GM18519 (cell line): ENCODE results near the gene M1AP.

Source experiments
- ATAC-seq: cut with Tn5 transposase; IDR thresholded peaks from one replicate; pipeline ENCODE4 v1.9.1; 2021; ENCODE audit warnings: mild to moderate bottlenecking, moderate library complexity; ENCODE audit not compliant: unreplicated experiment, low FRiP score

Gene M1AP

GRCh38 chr2:74551530-74551929, 96.6 kb downstream of the M1AP start:
- no peak for ATAC-seq

- ATAC-seq: no peak
Observed at GRCh38 chr2:74550231-74550630, 97.9 kb downstream of the M1AP start.

- no peak for ATAC-seq
Observed at GRCh38 chr2:74548900-74549826, 99.0 kb downstream of the M1AP start.

DNA sequence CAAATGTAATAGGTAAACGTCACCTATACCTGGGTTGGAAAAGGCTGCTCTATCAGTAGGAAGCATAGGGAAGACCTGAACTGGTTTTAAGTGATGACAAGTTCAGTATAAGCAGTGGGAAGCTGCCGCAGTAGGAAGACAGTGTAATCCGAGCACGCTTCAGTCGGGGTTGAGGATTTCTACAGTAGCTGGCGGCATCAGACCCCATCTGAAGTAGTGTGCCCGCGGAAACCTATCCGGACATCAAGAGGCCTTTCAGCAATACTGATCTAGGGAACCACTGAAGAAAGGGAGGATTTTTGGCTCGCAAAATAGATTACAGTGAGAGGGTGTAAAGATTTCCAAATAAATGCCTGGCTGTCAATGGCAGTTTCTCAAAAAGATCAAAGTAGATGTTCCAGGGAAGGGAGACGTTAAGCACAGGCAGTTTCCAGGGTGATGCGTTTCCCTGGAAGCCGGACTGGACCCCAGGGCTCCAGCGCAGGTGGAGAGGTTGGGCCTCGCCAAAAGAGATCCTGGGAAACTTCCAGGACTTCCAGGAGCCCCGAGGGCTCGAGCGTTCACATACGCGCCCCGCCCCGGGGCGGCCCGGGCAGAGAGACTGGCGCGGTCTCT, 99.7 kb downstream of the M1AP start:
- no peak for ATAC-seq

GRCh38 chr2:74546004-74546403, 102.1 kb downstream of the M1AP start:
- no peak for ATAC-seq

DNA sequence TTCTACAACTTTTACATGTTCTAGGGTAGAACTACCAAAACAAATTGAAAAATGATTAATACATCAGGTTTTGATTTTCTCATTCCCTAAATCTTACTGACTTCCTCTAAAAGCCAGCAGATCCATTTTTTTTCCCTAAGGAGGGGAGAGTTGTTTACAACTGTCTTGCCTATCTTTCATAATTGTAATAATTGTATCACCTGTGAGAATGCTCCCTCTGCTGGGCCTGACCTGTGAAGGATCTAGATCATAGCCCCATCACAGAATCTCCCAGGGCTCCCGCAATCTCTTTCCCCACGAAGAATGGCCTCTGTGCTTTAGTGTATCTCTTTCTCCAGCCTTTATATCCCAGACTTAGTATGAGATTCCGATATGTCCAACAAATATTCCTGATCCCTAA, 103.5 kb downstream of the M1AP start:
- no peak for ATAC-seq

DNA sequence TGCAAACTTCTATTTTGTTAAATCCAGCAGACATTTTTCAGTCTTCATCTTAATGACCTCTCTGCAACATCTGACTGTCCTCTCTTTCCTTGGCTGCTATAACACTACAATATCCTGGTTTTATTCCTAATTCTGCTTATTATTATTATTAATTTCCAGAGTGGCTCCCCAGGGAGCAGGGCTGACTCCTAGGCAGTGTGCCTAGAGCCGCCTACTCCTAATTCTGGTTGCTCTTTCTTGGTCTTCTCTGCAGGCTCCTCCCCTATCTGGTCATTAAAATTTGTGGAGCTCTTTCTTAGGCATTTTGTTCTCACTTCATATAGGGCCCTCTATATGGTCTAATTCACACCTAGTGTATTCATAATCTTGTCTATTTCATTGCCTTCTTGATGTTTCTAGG, 105.2 kb downstream of the M1AP start:
- no peak for ATAC-seq

GRCh38 chr2:74540291-74540690, 107.8 kb downstream of the M1AP start:
- no peak for ATAC-seq

- ATAC-seq: no peak
Observed at GRCh38 chr2:74538881-74539339, 109.2 kb downstream of the M1AP start.

- ATAC-seq: no peak
Observed at GRCh38 chr2:74537140-74537539, 111.0 kb downstream of the M1AP start.

- no peak for ATAC-seq
Observed at GRCh38 chr2:74536166-74536950, 111.8 kb downstream of the M1AP start.

DNA sequence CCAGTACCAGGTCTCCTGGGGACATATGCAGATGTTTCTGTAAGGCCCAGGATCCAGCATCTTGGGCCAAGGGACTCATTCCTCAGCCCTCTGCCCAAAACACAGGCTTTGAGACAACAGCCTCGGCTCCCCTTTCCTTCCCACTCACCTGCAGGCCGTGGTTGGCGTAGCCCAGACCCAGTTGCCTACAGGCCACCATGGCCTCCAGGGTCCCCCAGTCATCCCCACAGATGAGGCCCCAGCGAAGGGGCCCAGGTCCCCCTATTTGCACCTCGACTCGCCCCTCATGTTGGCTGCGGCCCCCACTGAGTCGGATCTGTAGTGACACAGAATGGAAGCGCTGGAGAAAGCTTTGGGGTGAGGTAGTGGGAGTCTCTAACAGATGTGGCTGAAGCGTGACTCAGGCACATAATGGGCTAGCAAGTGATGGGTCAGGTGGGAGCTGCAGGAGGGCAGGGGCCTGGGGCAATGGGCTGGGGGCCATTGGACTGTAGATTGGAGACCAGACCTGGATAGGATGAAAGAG, 112.6 kb downstream of the M1AP start:
- ATAC-seq: no peak

- ATAC-seq: no peak
Observed at GRCh38 chr2:74534411-74534810, 113.7 kb downstream of the M1AP start.

GRCh38 chr2:74533464-74533863, 114.7 kb downstream of the M1AP start:
- ATAC-seq: no peak

DNA sequence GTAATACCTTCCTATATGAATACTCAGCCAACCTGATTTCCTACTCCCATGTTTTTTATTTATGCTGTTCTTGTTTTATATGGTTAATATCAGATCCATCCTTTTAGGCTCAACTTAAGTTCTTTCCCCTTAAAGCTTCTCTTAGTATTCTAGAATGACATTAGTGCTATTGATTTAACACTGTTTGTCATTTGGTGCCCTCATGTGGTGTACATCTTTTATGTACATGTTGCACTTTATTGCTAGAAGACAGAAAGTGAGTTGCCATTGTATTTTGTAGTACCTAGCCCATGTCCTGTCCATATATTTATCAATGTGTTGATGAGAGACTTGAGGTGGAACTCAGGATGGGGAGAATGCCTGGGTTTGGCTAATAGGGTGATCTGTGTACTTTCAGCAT, 115.9 kb downstream of the M1AP start:
- no peak for ATAC-seq

- ATAC-seq: no peak
Observed at GRCh38 chr2:74531666-74532065, 116.5 kb downstream of the M1AP start.

GRCh38 chr2:74530239-74531187, 117.6 kb downstream of the M1AP start:
- no peak for ATAC-seq

DNA sequence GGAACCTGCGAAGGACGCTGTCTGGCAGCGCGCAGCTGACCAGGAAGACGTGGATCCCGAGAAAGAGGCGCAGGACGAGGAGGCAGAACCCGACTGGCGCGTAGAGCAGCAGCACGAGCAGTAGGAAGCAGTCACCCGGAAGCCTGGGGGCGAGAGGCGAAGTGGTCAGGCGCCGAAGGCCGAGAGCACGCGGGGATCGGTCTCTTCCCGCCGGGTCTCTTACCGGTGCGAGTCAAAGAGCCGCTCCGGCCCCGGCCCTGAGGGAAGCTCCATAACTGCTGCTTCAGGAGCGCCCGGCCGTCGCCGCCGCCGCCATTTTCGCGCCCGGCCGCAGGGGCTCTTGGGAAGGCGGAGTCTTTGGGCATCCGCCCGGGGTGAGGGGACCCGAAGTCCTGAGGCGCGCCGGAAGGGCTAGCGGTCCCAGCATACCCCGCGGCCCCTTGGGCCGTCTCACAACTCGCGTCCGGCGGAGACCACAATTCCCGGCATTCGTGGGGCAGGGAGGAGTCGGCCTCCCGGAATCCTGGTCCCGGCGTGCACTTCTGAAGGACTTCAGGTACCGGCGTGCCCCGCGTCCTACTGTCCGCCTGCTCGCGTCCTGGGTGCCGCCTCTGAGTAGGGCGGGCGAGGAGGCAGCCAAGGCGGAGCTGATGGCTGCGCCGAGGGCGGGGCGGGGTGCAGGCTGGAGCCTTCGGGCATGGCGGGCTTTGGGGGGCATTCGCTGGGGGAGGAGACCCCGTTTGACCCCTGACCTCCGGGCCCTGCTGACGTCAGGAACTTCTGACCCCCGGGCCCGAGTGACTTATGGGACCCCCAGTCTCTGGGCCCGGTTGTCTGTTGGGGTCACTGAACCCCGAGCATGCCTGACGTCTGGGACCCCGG, 118.5 kb downstream of the M1AP start, which contains the start of the genes AUP1 and HTRA2:
Gene AUP1, minus strand, starts transcription at position 350 of the 882 bp plus-strand sequence. Its CDS starts 77 bp downstream, at position 273.
Gene HTRA2, plus strand, starts transcription at position 577 of the 882 bp plus-strand sequence. Its CDS starts 74 bp downstream, at position 651.
- peak; percentile 66 for ATAC-seq
